G401 (cell line): ENCODE data around the gene SLC2A2. TPM values are rescaled to one million over a fixed set of nuclear protein-coding genes. Genes with fewer than 3 reads are reported as not detected.

ENCODE experiments used
- DNase-seq: peaks from one replicate; pipeline ENCODE4 v3.0.0-alpha.2; 2015; ENCODE audit warnings: low spot score
- in situ Hi-C: cut with HindIII; loops from 2 replicates; pipeline ENCODE4 v1.10.0; 2016; ENCODE audit warnings: low sequenced_read_pairs, mixed read lengths
- total RNA-seq: library from RNA; depleted of rRNA; stranded (reverse); fragments of >200 nt; shearing (Covaris generic); gene quantifications from 2 replicates; pipeline ENCODE4 v1.2.3, GENCODE V29; 2014; rRNA removed

The SLC2A2 gene
- total RNA-seq: not detected in 2 replicates

- in situ Hi-C loops: no loop called here
- no peak for DNase-seq
Measured at GRCh38 chr3:171026597-171027293, at the start of gene SLC2A2. Gene SLC2A2, minus strand, starts transcription at chr3:171026720. Its CDS starts 50 bp downstream, at chr3:171026670.

DNA sequence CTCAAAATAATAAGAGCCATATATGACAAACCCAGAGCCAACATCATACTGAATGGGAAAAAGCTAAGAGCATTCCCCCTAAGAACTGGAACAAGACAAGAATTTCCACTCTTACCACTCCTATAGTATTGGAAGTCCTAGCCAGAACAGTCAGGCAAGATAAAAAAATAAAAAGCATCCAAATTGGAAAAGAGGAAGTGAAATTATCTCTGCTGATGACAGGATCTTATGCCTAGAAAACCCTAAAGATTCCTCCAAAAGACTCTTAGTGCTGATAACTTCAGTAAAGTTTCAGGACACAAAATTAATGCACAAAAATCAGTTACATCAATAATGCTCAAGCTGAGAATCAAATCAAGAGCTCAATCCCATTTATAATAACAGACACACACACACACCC, 45.9 kb upstream of the SLC2A2 start:
- in situ Hi-C loops: no loop called here
- DNase-seq: no peak

DNA sequence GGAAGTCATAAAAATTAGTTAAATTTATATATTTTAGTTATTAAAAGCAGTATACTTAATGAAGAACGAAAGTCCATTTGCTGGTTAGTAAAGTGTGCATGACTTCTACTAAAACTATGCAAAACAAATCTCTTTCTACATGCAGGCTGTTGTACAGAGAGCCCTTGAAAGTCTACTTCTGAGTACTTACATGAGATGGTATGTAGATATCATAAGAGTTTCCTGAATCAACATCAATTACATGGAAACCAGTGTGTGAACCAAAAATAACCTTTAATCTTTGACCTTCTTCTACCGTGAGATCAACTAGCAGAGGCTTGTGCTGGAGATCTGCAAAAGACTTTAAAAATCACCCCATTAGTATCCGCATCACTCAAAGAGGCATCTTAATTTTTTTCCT, 42.1 kb upstream of the SLC2A2 start:
- DNase-seq: no peak
- in situ Hi-C loops: no loop called here

DNA sequence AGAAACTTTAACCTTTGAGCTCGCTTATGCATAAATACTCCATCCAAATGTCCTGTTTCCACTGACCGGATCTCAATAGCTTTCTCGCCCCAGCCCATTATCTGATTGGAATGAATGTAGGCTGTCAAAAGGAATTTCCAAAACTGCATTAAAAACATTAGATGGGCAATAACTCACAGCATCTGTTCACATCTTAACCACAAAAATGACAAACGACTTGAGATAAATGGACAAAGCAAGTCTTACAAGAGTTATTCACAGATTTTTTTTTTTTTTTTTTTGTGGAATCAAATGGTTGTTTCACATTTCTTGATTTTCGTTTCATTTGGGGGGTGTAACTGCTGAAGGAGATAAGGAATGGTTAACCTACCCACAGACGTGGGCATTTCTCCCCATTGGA, 39.7 kb upstream of the SLC2A2 start:
- in situ Hi-C loops: no loop called here

GRCh38 chr3:171065732-171066131, 39.2 kb upstream of the SLC2A2 start:
- in situ Hi-C loops: no loop called here

More for the DNA sequence above, 39.7 kb upstream of the SLC2A2 start:
- no peak for DNase-seq

GRCh38 chr3:171064461-171064860, 37.9 kb upstream of the SLC2A2 start:
- in situ Hi-C loops: no loop called here
- DNase-seq: no peak

More at GRCh38 chr3:171065732-171066131, 39.2 kb upstream of the SLC2A2 start:
- no peak for DNase-seq

- in situ Hi-C loops: no loop called here
- DNase-seq: no peak
Measured at GRCh38 chr3:171061749-171062148, 35.2 kb upstream of the SLC2A2 start.

DNA sequence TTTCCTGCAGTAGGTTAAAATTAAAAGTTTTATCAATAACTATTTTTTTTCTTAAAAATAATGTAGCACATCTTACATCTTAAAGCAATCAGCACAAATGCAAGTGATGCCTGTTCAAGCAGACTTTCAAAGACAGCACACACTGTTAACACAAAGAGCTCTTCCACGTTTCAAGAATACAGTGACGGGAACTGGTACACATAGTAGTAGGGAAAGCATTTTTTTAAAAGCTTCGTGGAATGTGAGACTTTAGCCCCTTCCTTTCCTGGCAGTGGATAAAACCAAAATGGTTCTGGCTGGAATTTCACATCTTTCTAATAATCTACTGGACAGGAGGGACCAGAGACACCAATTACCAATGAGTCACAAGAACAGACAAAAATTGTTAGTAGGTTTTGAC, 33.5 kb upstream of the SLC2A2 start:
- in situ Hi-C loops: no loop called here
- no peak for DNase-seq

GRCh38 chr3:171058873-171059603, 32.5 kb upstream of the SLC2A2 start:
- in situ Hi-C loops: no loop called here
- no peak for DNase-seq

- in situ Hi-C loops: no loop called here
- no peak for DNase-seq
Measured at GRCh38 chr3:171058058-171058457, 31.5 kb upstream of the SLC2A2 start.

DNA sequence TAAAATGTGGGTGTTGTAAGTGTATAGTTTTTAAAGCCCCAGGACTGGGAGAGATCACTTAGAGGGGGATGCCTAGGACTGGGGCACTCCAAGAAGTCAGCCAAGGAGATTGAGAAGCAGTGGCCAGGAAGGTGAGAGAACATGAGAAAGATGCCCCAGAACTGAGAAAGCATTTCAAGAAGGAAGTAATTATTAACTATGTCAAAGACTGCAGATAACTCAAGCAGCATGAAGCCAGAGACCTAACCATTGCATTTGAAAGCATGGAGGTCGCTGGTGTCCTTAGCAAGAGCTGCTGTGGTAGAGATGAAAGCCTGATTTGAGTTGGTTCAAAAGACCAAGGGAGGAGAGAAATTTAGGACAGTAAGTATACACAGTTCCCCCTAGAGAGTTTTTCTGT, 30.6 kb upstream of the SLC2A2 start:
- in situ Hi-C loops: no loop called here
- no peak for DNase-seq

GRCh38 chr3:171056528-171056927, 30.0 kb upstream of the SLC2A2 start:
- DNase-seq: no peak

GRCh38 chr3:171055336-171056178, 29.0 kb upstream of the SLC2A2 start:
- in situ Hi-C loops: no loop called here
- DNase-seq: no peak

More at GRCh38 chr3:171056528-171056927, 30.0 kb upstream of the SLC2A2 start:
- in situ Hi-C loops: no loop called here

DNA sequence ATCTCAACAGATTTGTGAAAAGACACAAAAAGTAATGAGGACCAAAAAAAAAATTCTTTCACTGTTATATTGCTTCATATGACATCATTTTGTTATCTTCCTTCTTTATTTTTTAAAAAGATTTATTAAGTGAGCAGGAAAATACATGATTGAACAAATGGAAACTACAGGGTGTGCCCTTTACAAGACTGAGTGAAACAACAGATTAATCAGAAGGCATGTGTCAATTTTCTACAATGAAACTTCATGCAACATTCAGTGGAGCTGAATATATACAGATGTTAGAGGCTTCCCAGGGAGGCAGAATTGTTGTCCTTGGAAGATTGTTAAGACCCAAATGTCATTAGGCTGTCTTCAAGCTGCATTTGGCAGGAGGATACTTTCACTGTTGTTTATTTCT, 28.4 kb upstream of the SLC2A2 start:
- DNase-seq: no peak
- in situ Hi-C loops: no loop called here

GRCh38 chr3:171054231-171054630, 27.7 kb upstream of the SLC2A2 start:
- in situ Hi-C loops: no loop called here
- no peak for DNase-seq

GRCh38 chr3:171049861-171050444, 23.4 kb upstream of the SLC2A2 start:
- in situ Hi-C loops: no loop called here
- peak; percentile 38 for DNase-seq

DNA sequence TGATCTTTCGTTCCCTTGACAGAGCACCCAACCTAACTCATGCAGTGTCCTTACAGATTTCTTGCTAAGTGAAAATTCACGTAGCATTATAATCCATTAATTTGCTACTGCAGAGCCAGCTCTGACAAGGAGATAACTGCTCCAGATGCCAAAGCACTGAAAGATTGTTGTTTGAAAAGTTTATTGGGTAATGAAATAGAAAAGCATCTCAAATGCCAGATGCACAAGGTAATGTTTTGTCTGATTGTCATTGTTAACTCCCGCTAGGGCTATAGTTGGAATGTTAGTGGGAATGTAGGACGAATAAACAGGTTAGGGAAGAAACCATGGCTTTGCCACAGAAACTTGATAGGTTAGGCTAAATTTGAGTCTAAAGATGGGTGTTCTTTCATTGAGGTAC, 20.2 kb upstream of the SLC2A2 start:
- in situ Hi-C loops: no loop called here
- DNase-seq: no peak

- in situ Hi-C loops: no loop called here
- no peak for DNase-seq
Measured at GRCh38 chr3:171044835-171045793, 18.6 kb upstream of the SLC2A2 start.
